Prostate gland (tissue), 2 donors: Measurements from ENCODE around the gene DPP10. TPM values are rescaled to one million over a fixed set of nuclear protein-coding genes. Genes with fewer than 3 reads are reported as not detected.
"Not testable (repeated sequence)": the region's sequence is repeated elsewhere in the genome, so short reads cannot be mapped to it uniquely, and the experiment has no call there.

Experiments used
- DNase-seq: peaks from one replicate; pipeline ENCODE4 v3.0.0-alpha.2; 2019; ENCODE audit warnings: low spot score
- H3K27ac ChIP-seq, 2 donors: fragments of 200-600 bp; sonication (generic); 2 replicates each; pipeline ENCODE4 v1.5.1; 2017 to 2019
- H3K27me3 ChIP-seq: fragments of 200-600 bp; sonication (generic); replicated peaks from 2 replicates; pipeline ENCODE4 v1.5.1; 2019; ENCODE audit not compliant: insufficient read depth
- H3K36me3 ChIP-seq, 2 donors: fragments of 200-600 bp; sonication (generic); 1 replicate in 1 of 2; 2 replicates in 1 of 2; pipeline versions ENCODE4 v1.5.1 to v1.8.1; 2017 to 2019
- H3K4me1 ChIP-seq: fragments of 200-600 bp; sonication (generic); replicated peaks from 2 replicates; pipeline ENCODE4 v1.5.1; 2019
- H3K4me3 ChIP-seq, 2 donors: fragments of 200-600 bp; sonication (generic); 2 replicates each; pipeline ENCODE4 v1.5.1; 2017 to 2019
- H3K9me3 ChIP-seq: fragments of 200-600 bp; sonication (generic); 2 replicates; pipeline ENCODE4 v1.5.1; 2017
- CTCF ChIP-seq, 4 experiments: fragments of 200-600 bp in 2 of 4; fragments of 450-650 bp in 2 of 4; sonication (generic) in 2 of 4; IDR thresholded peaks; 1 replicate in 3 of 4; 2 replicates in 1 of 4; pipeline ENCODE4 v1.5.1; 2016 to 2019; ENCODE audit warnings: antibody characterized with exemption in 4 of 4, mild to moderate bottlenecking in 2 of 4, moderate library complexity in 2 of 4
- POLR2A ChIP-seq: fragments of 450-650 bp; IDR thresholded peaks from one replicate; pipeline ENCODE4 v1.6.1; 2016; ENCODE audit warnings: antibody characterized with exemption, mild to moderate bottlenecking
- POLR2AphosphoS5 ChIP-seq: sonication (generic); formaldehyde crosslinking; IDR thresholded peaks from one replicate; pipeline ENCODE4 v1.6.1; 2017; ENCODE audit warnings: antibody characterized with exemption
- WGBS: methylation state at CpG from one replicate; pipeline ENCODE4 v1.1.5; 2018; 5-methylcytosine and 5-hydroxymethylcytosine counted together
- intact Hi-C: fragments of 100-400 bp; cut with DNase I; formaldehyde crosslinking; loops from one replicate; pipeline ENCODE4 v1.14.2; 2022
- total RNA-seq, 2 donors: library from RNA; depleted of rRNA; stranded (reverse); fragments of >200 nt; gene quantifications; one replicate each; pipeline ENCODE4 v1.1.0, GENCODE V29; 2016

DPP10 gene
- total RNA-seq, 2 donors from 2014 or later: 5.1 TPM; not detected in 1

GRCh38 chr2:115414466-115414865 is 972.0 kb downstream of the DPP10 start:
- intact Hi-C loops: no loop called here
- no peak for TF ChIP-seq POLR2AphosphoS5
- DNase-seq: no peak
- 43% methylated on average over 2 of the region's 2 CpGs for WGBS
- Histone ChIP-seq H3K27ac (no peak overlapping the region), H3K9me3 (no peaks in the 10 kb centered on the region), H3K36me3 (no peaks in the 10 kb centered on the region), H3K4me1 (no peaks in the 10 kb centered on the region), H3K4me3 (no peak overlapping the region), H3K27me3 (no peaks in the 10 kb centered on the region)

DNA sequence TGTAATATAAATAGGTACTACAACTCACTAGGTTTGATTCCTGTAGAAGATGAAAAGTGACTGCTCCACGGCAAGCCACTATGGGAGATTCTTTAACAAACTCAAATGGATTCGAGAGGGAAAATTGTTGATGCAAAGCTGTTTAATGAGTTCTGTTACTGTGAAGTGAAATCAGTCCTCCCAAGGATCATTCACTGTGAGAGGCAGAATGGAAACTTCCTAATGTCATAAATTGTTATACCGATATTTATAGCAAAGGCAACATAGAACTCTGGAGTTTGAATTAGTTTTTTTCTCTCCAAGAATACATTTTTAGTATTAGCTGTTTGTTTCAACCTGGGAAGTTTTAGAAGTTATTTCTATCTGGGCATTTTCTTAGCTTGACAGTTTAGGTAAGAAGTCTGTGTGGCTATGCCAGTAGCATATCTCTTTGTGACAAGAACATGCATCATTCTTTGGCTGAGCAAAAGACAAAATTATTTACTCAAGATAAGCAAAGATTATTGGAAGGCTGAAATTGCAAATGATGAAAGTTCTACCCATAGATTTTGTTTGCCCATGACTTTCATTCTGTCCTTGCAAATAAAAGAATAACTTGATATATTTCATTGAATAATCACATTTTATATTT is 979.7 kb downstream of the DPP10 start:
- no peaks in the 10 kb centered on the region for H3K36me3 ChIP-seq
- no peak overlapping the region for H3K4me3 ChIP-seq
- no peak overlapping the region for H3K27ac ChIP-seq
- intact Hi-C loops: no loop called here
- H3K4me1 ChIP-seq: no peaks in the 10 kb centered on the region
- no peaks in the 10 kb centered on the region for H3K9me3 ChIP-seq
- no peak for TF ChIP-seq POLR2A
- no peak for TF ChIP-seq CTCF (IDR thresholded peaks at IDR 0.05)
- TF ChIP-seq POLR2AphosphoS5: no peak
- H3K27me3 ChIP-seq: no peaks in the 10 kb centered on the region
- WGBS: 75% methylated on average over 3 of the region's 3 CpGs
- no peak for DNase-seq

GRCh38 chr2:115427436-115427835 is 985.0 kb downstream of the DPP10 start:
- Histone ChIP-seq H3K27ac (no peak overlapping the region), H3K27me3 (no peaks in the 10 kb centered on the region), H3K4me1 (no peaks in the 10 kb centered on the region), H3K36me3 (no peaks in the 10 kb centered on the region), H3K4me3 (no peak overlapping the region), H3K9me3 (no peaks in the 10 kb centered on the region)
- intact Hi-C loops: no loop called here
- TF ChIP-seq CTCF (IDR thresholded peaks at IDR 0.05) (no peak), POLR2A (no peak), POLR2AphosphoS5 (no peak)
- DNase-seq: no peak
- 80% methylated on average over 1 of the region's 1 CpG for WGBS

GRCh38 chr2:115440746-115441145 is 998.3 kb downstream of the DPP10 start:
- DNase-seq, H3K4me1 ChIP-seq, H3K9me3 ChIP-seq, H3K4me3 ChIP-seq, H3K27me3 ChIP-seq, H3K36me3 ChIP-seq, H3K27ac ChIP-seq, intact Hi-C loops: not testable (repeated sequence)
- 16% methylated on average over 6 of the region's 6 CpGs for WGBS

DNA sequence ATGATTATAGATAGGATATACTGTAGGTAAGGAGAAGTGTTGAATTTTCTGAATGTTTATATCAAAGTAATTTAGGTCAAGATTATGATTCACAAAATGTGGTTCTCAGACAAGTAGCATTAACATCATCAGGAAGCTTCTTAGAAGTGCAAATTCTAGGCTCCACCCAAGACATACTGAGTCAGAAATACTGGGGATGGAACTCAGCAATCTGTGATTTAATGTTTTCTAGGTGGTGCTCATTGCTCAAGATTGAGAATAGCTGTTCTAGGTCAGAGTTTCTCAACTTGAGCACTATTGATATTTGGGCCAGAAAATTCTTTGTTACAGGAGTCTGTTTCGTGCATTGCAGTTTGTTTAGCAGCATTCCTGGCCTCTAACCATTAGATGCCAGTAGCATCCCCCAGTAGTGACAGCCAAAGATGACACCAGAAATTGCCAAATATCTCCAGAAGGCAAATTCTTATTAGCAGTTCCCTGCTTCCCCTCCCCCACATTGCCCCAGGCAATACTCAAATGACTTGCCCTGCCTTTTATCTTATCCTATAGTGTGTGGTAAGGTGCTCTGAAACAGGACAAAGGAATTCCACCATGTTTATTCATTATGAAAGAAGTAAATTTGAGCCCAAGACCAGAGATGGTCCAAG is 1001.2 kb downstream of the DPP10 start:
- Histone ChIP-seq H3K4me3 (no peak overlapping the region), H3K27ac (no peak overlapping the region), H3K36me3 (no peaks in the 10 kb centered on the region), H3K9me3 (no peaks in the 10 kb centered on the region), H3K4me1 (no peaks in the 10 kb centered on the region), H3K27me3 (no peaks in the 10 kb centered on the region)
- no peak for TF ChIP-seq POLR2A
- TF ChIP-seq POLR2AphosphoS5: no peak
- TF ChIP-seq CTCF (IDR thresholded peaks at IDR 0.05): no peak
- DNase-seq: no peak
- WGBS: 57% methylated on average over 1 of the region's 1 CpG
- intact Hi-C loops: no loop called here

GRCh38 chr2:115460008-115460407 is 1017.6 kb downstream of the DPP10 start:
- intact Hi-C loops: no loop called here
- Histone ChIP-seq H3K27me3 (no peaks in the 10 kb centered on the region), H3K4me1 (no peaks in the 10 kb centered on the region), H3K36me3 (no peaks in the 10 kb centered on the region), H3K27ac (no peak overlapping the region), H3K4me3 (no peak overlapping the region), H3K9me3 (no peaks in the 10 kb centered on the region)
- TF ChIP-seq POLR2AphosphoS5: no peak
- TF ChIP-seq CTCF (IDR thresholded peaks at IDR 0.05): no peak
- TF ChIP-seq POLR2A: no peak
- 59% methylated on average over 2 of the region's 2 CpGs for WGBS
- DNase-seq: no peak
